ENCODE measurements around the gene PI16.

Gene PI16, protein sequence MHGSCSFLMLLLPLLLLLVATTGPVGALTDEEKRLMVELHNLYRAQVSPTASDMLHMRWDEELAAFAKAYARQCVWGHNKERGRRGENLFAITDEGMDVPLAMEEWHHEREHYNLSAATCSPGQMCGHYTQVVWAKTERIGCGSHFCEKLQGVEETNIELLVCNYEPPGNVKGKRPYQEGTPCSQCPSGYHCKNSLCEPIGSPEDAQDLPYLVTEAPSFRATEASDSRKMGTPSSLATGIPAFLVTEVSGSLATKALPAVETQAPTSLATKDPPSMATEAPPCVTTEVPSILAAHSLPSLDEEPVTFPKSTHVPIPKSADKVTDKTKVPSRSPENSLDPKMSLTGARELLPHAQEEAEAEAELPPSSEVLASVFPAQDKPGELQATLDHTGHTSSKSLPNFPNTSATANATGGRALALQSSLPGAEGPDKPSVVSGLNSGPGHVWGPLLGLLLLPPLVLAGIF

GRCh38 chr6:36954262-36954931, at the start of gene PI16:
Gene PI16, plus strand, starts transcription at chr6:36954738. Its CDS starts 23 bp downstream, at chr6:36954761.
- DNase-seq (ENCODE audit: low read depth) = no peak

DNA sequence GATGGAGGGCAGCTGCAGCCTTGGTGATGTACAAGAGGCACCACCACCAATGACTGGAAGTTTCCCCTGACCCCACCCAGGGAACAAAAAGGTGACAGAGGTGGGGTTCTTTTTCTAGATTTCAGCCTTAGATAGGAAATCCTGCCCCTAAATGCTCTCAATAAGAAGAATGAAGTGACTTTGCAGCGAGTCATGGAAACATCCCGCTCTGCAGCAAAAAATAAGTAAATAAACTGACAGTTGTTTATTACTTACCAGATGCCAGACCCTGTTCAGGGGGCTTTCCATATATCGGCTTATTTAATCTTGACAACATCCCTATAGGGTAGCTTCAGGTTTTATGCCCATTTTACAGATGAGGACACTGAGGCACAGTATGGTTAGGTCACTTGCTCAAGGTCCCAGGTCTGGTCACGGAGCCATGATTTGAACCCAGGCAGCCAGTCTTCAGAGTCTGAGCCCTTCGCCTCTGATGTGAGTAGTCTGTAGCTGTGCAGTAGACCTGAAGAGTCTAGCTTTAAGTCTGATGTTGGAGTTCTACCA, 49.6 kb upstream of the PI16 start:
- DNase-seq (ENCODE audit: low read depth) = no peak

DNA sequence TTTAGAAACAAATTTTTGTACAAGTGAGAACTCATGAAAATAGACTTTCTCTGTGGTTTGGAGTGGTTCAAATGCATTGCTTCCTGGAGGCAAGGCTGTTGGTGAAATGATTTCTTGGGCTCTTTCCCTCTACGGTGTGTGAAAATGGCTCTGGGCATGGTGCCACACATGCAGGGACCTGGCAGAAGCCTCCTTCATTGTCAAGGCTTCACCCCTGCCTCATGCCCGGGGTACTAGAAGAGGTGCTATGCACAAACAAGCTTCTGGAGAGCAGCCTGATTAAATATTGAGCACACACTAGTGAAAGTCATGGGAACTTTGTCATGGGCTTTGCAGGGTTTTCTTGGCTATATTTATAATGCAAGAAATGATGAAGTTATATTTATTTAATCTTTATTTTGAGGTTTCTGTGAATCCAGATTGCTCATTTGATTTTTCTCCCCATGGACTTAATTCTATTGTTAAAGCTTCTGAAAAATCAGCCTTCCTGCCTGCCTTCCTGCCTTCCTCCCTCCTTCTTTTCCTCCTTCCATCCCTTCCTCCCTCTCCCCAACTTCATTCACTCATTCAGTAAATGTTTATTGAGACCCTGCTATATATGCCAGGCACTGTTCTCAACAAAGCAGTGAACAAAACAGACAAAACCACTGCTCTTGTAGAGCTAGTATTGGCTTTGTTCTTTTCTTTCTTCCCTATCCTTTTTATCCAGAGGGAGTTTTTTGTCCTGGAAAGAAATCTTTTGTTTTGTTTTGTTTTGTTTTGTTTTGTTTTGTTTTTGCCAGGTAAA, 47.8 kb upstream of the PI16 start:
- DNase-seq (ENCODE audit: low read depth) = no peak

DNA sequence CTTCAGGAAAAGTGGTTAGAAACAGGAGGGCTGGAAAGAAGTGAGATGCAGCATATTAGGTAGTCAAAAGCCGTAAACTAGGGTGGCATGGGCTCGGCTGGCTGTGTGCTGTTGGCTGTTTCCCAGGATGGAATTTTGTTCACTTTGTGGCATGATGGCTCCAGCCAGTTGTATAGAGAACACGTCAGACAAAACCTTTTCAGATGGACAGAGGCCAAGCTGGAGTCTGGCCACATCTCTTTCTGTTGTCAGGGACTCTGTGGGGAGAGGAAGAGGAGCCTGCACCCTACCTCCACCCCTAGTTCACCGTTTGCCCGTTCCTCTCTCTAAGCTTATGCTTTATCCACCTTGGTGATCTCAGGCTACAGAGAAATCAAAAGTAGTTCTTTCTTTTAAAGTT, 46.8 kb upstream of the PI16 start:
- DNase-seq (ENCODE audit: low read depth) = no peak

DNA sequence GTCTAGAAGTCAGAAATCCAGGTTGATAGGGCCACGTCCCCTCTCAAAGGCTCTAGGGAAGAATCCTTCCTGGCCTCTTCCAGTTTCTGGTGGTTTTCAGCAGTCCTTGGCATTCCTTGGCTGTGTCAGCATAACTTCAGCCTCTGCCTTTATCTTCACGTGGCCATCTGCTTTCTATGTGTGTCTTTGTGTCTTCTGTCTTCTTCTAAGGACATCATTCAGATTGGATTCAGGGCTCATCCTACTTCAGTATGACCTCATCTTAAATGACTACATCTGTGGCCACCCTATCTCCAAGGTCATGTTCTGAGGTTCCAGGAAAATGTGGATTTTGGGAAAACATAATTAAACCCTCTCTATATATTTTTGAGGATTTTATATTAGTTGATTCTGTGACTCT, 45.8 kb upstream of the PI16 start:
- no peak for DNase-seq (ENCODE audit: low read depth)

DNA sequence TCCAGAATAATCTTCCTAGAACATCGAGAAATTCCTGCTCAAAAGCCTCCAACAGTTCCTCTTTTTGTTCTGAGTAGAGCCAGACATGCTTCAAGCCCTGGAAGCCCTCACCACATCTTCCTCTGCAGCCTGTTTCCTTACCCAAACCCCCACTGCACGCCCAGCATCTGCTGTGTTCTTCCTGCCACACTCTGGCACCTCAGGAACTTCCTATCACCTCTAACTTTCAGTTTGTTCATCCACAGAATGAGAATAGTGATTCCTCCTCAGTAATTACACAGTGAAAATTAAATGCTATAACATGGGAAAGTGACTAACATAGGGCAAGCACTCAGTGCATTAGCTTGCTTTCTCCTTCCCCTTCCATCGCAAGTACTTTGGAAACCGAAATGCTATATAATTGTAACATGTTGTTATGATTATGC, 42.5 kb upstream of the PI16 start:
- no peak for DNase-seq (ENCODE audit: low read depth)

- DNase-seq (ENCODE audit: low read depth) = peak; percentile 11
Measured at GRCh38 chr6:36912586-36912985, 42.0 kb upstream of the PI16 start.

- DNase-seq (ENCODE audit: low read depth) = no peak
Measured at GRCh38 chr6:36913082-36913481, 41.5 kb upstream of the PI16 start.

DNA sequence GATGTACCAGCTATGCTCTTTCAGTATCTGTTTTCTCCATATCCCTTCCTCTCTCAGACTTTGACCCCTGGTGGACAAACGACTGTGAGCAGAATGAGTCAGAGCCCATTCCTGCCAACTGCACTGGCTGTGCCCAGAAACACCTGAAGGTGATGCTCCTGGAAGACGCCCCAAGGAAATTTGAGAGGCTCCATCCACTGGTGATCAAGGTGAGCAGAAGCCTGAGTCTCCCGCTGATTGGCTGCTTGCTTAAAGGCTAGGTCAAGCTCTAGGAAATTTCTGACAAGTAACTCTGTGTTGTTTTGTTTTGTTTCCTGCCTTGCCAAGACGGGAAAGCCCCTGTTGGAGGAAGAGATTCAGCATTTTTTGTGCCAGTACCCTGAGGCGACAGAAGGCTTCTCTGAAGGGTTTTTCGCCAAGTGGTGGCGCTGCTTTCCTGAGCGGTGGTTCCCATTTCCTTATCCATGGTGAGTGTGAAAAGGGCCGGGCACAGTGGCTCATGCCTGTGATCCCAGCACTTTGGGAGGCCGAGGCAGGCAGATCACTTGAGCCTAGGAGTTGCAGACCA, 40.2 kb upstream of the PI16 start:
- DNase-seq (ENCODE audit: low read depth) = no peak

GRCh38 chr6:36915599-36915998, 38.9 kb upstream of the PI16 start:
- DNase-seq (ENCODE audit: low read depth) = no peak

- DNase-seq (ENCODE audit: low read depth) = no peak
Measured at GRCh38 chr6:36916126-36916525, 38.4 kb upstream of the PI16 start.

GRCh38 chr6:36917541-36918193, 36.9 kb upstream of the PI16 start:
- DNase-seq (ENCODE audit: low read depth) = no peak

- no peak for DNase-seq (ENCODE audit: low read depth)
Measured at GRCh38 chr6:36920049-36920448, 34.5 kb upstream of the PI16 start.

- DNase-seq (ENCODE audit: low read depth) = no peak
Measured at GRCh38 chr6:36920546-36920945, 34.0 kb upstream of the PI16 start.

DNA sequence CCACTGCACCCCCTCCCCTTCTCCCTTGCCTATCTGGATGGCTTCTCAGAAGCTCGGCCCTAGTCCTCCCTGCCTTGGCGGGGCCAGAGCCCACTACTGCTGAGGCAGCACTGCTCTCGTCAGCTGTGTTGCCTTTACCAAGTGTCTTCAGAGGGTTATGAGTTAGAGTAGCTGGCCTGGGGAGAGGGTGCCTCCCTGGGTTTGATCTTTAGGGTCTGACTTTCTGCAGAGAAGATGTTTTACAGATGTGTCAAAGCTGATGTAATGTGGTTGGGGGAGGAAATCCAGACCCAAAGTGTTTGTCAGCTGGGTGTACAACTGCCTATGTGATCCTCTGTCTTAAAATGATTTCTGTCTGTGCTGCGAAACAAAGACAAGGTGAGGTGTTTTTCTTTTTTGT, 30.4 kb upstream of the PI16 start:
- DNase-seq (ENCODE audit: low read depth) = no peak

GRCh38 chr6:36924778-36925374, 29.7 kb upstream of the PI16 start:
- DNase-seq (ENCODE audit: low read depth) = no peak

GRCh38 chr6:36925809-36926208, 28.7 kb upstream of the PI16 start:
- DNase-seq (ENCODE audit: low read depth) = no peak

DNA sequence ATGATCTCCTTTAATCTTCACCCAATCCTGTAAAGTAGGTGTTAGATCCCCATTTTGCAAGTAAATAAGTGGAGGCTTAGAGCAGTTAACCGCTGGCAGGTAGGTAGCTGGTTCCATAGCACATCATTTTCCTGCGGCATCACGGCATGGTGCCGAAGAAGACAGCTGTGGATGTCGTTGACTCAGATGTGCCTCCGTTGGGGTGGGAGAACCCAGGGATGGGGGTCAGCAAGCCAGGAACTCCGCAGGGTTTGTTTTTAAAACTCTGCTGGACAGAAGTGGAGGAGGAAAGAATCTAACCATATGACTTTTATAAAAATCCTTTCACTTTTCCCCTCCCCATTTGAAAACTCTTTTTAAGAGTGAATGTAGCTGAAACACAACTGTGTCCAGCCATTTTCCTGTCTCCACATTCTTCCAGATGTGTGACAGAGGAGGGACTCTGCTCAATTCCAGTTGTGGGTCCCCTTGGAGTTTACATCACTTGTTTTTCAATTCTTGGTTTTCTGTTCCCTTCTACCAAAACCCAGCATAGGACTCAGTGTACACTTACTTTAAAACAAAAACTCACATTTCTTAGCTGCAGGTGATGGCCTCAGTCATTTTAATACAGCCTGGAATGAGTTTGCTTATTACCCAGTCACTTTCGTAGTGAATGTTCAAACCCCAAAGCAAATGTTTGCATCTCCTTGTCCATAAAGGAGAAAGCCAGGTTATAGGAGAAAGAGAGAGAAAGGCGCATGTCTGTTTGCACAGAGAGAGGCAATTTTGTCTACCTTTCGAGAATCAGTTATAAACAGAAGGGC, 27.6 kb upstream of the PI16 start:
- no peak for DNase-seq (ENCODE audit: low read depth)

DNA sequence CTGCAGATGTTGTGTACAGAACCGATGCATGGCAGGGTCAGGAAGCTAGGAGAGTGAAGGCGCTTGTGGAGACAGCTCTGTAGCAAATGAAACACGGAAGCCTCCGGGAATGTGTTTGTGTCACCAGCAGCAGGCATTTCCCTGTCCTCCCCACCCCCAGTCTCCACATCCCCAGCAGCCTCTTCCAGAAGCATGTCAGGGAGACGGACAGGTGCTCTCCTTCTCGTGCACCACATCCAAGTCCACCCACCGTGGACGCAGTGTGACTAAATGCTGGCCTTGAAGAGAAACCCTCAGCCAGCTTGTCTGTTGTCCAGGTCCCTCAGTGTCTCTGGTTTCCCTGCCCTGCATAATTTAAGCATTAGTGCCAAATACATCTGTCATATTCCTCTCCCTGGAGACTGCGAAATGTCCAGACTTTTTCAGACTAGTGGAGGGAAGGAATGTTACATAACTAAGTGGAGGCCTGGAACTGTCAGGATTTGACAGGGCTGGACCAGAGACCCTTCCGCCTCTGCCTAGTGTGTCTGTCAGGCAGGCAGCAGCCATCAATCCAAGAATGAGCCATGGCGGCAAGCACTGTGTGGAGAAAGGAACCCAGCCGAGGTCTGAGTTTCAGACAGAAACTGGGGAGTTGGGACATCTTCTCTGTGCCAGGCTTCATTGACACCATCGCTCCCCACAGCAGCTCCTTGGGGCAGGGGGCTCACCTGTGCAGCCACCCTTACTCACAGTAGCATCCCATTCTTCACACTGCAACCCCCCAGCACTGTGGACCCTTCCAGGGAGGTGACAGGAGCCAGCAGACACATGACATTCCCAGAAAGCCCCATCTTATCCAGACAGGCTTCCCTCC, 26.6 kb upstream of the PI16 start:
- no peak for DNase-seq (ENCODE audit: low read depth)
